PFSK-1 (cell line): Measurements from ENCODE around the gene STIM2.

ENCODE experiments used
- REST ChIP-seq, 2 experiments: IDR thresholded peaks; 2 replicates each; pipeline versions ENCODE4 v1.6.1 to v1.8.0; 2011 to 2012; ENCODE audit warnings: low read depth in 2 of 2, low read length in 2 of 2, control low read depth in 1 of 2, inconsistent platforms in 1 of 2, mild to moderate bottlenecking in 1 of 2, moderate library complexity in 1 of 2; ENCODE audit not compliant: insufficient read depth in 1 of 2
- TAF1 ChIP-seq: IDR thresholded peaks from 2 replicates; pipeline ENCODE4 v1.6.1; 2012; ENCODE audit warnings: low read length, control low read depth, borderline replicate concordance; ENCODE audit not compliant: insufficient read depth

GRCh38 chr4:27055221-27055760 is 194.7 kb downstream of the STIM2 start:
- no peak for TF ChIP-seq TAF1
- no peak for TF ChIP-seq REST (IDR thresholded peaks at IDR 0.05; ENCODE audit: insufficient read depth in 1 of 2, low read depth in 2 of 2, low read length in 2 of 2)
